Neuronal stem cell (in vitro differentiated cells): ENCODE data around the gene POLR3B.

Source experiments
- DNase-seq: peaks from one replicate; pipeline ENCODE4 v3.0.0-alpha.2; 2013; ENCODE audit warnings: low spot score
- H2AFZ ChIP-seq: one replicate; pipeline ENCODE4 v1.6.1; 2013; ENCODE audit warnings: mild to moderate bottlenecking, low read length, inconsistent platforms
- H2AK5ac ChIP-seq: 2 replicates; pipeline ENCODE4 v1.6.1; 2013; ENCODE audit warnings: low read depth, mild to moderate bottlenecking, inconsistent platforms, low read length, moderate library complexity, mixed read lengths
- H2BK120ac ChIP-seq: 2 replicates; pipeline ENCODE4 v1.6.1; 2013; ENCODE audit warnings: low read depth, mild to moderate bottlenecking, inconsistent platforms, low read length, moderate library complexity, mixed read lengths
- H2BK12ac ChIP-seq: one replicate; pipeline ENCODE4 v1.6.1; 2013; ENCODE audit warnings: low read length, inconsistent platforms
- H2BK15ac ChIP-seq: 2 replicates; pipeline ENCODE4 v1.6.1; 2013; ENCODE audit warnings: mild to moderate bottlenecking, low read length, inconsistent platforms, mixed read lengths
- H2BK5ac ChIP-seq: one replicate; pipeline ENCODE4 v1.6.1; 2013; ENCODE audit warnings: inconsistent platforms, mild to moderate bottlenecking, low read length, moderate library complexity
- H3K14ac ChIP-seq: one replicate; pipeline ENCODE4 v1.6.1; 2013; ENCODE audit warnings: low read length, inconsistent platforms
- H3K18ac ChIP-seq: 2 replicates; pipeline ENCODE4 v1.6.1; 2013; ENCODE audit warnings: low read length, inconsistent platforms
- H3K23ac ChIP-seq: 2 replicates; pipeline ENCODE4 v1.6.1; 2013; ENCODE audit warnings: low read depth, mild to moderate bottlenecking, mixed read lengths, low read length, inconsistent platforms; ENCODE audit not compliant: poor library complexity
- H3K27ac ChIP-seq: replicated peaks from 3 replicates; pipeline ENCODE4 v1.5.1; 2013; ENCODE audit warnings: low read length, inconsistent platforms
- H3K27me3 ChIP-seq, 3 experiments: 2 replicates each; pipeline ENCODE4 v1.6.1; 2013; ENCODE audit warnings: low read length in 3 of 3, mild to moderate bottlenecking in 2 of 3, inconsistent platforms in 1 of 3, low read depth in 1 of 3, mixed read lengths in 1 of 3, moderate library complexity in 1 of 3; ENCODE audit not compliant: control insufficient read depth in 3 of 3, insufficient read depth in 3 of 3
- H3K36me3 ChIP-seq, 2 donors: replicated peaks in 1 of 2; 2 replicates each; pipeline ENCODE4 v1.6.1; 2013; ENCODE audit warnings: low read length in 2 of 2; ENCODE audit not compliant: control insufficient read depth in 2 of 2, insufficient read depth in 2 of 2
- H3K4ac ChIP-seq: 2 replicates; pipeline ENCODE4 v1.6.1; 2013; ENCODE audit warnings: inconsistent platforms, mild to moderate bottlenecking, low read length, moderate library complexity
- H3K4me1 ChIP-seq, 2 donors: 1 replicate in 1 of 2; 2 replicates in 1 of 2; pipeline ENCODE4 v1.6.1; 2013; ENCODE audit warnings: low read length in 2 of 2, low read depth in 1 of 2; ENCODE audit not compliant: control insufficient read depth in 2 of 2, insufficient read depth in 1 of 2
- H3K4me2 ChIP-seq: one replicate; pipeline ENCODE4 v1.6.1; 2013; ENCODE audit warnings: mild to moderate bottlenecking, low read length, inconsistent platforms; ENCODE audit not compliant: insufficient read depth, poor library complexity, severe bottlenecking
- H3K4me3 ChIP-seq, 2 donors: 2 replicates each; pipeline ENCODE4 v1.5.1; 2013; ENCODE audit warnings: low read length in 2 of 2, mild to moderate bottlenecking in 2 of 2, inconsistent platforms in 1 of 2, moderate library complexity in 1 of 2
- H3K79me1 ChIP-seq: one replicate; pipeline ENCODE4 v1.6.1; 2013; ENCODE audit warnings: low read depth, mild to moderate bottlenecking, inconsistent platforms, low read length, moderate library complexity
- H3K9ac ChIP-seq: one replicate; pipeline ENCODE4 v1.6.1; 2013; ENCODE audit warnings: mild to moderate bottlenecking, low read depth, low read length, inconsistent platforms; ENCODE audit not compliant: poor library complexity
- H3K9me3 ChIP-seq, 2 donors: replicated peaks in 1 of 2; 2 replicates each; pipeline versions ENCODE3 to v1.6.1; 2013; ENCODE audit warnings: low read length in 2 of 2, mild to moderate bottlenecking in 2 of 2, inconsistent platforms in 1 of 2, low read depth in 1 of 2, mixed read lengths in 1 of 2, moderate library complexity in 1 of 2; ENCODE audit not compliant: control insufficient read depth in 2 of 2, insufficient read depth in 1 of 2
- H4K8ac ChIP-seq: one replicate; pipeline ENCODE4 v1.6.1; 2013; ENCODE audit warnings: low read depth, mild to moderate bottlenecking, inconsistent platforms, low read length, moderate library complexity
- H4K91ac ChIP-seq: one replicate; pipeline ENCODE4 v1.6.1; 2013; ENCODE audit warnings: low read length, low read depth, mild to moderate bottlenecking, inconsistent platforms; ENCODE audit not compliant: poor library complexity
- whole genome bisulfite sequencing, 2 donors: extraction: QIAGEN DNeasy Blood & Tissue Kit; methylation state at CpG; one replicate each; pipeline ENCODE4 v1.1.7; 2013; ENCODE audit warnings: missing lambda C conversion rate in 2 of 2, mixed read lengths in 1 of 2; ENCODE audit not compliant: insufficient read length in 2 of 2, insufficient replicate concordance in 1 of 2; ENCODE audit errors: extremely low coverage in 2 of 2; 5-methylcytosine and 5-hydroxymethylcytosine counted together

The POLR3B gene

DNA sequence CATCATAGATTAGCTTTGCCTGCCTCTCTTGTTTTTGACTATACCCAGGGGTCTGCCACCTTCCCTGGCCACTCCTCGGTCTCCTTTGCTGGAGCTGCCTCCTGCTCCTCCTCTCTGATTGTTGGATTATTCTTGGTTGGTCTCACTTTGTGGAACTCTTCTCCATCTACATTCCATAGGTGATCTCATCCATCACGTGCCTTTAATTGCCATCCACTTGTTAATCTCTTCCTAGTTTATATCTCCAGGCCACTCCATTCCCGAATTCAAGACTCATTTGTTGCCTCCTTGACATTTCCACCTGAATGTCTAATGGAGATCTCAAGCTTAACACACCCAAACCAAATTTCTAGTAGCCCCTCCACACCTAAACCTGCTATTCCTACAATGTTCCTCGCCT is 5.4 kb downstream of the POLR3B start:
- H3K4me3 ChIP-seq: no peak overlapping the region
- H4K91ac ChIP-seq: no peak overlapping the region
- no peak overlapping the region for H3K23ac ChIP-seq
- no peak overlapping the region for H3K18ac ChIP-seq
- H3K4me1 ChIP-seq: peaks cover 2 to 3% of the 10 kb centered on the region in 2 donors
- peaks cover 0 to 30% of the 10 kb centered on the region in 2 donors for H3K36me3 ChIP-seq
- H3K4me2 ChIP-seq: no peak overlapping the region
- H2AK5ac ChIP-seq: no peak overlapping the region
- no peak overlapping the region for H3K9ac ChIP-seq
- DNase-seq: no peak
- H2BK120ac ChIP-seq: no peak overlapping the region
- no peak overlapping the region for H2BK15ac ChIP-seq
- H3K27me3 ChIP-seq: no peaks in the 10 kb centered on the region
- no peak overlapping the region for H2AFZ ChIP-seq
- no peak overlapping the region for H2BK5ac ChIP-seq
- H3K4ac ChIP-seq: no peak overlapping the region
- H2BK12ac ChIP-seq: no peak overlapping the region
- H3K14ac ChIP-seq: no peak overlapping the region
- no peak overlapping the region for H4K8ac ChIP-seq
- peaks cover 7% of the 10 kb centered on the region for H3K79me1 ChIP-seq
- H3K9me3 ChIP-seq: no peaks in the 10 kb centered on the region
- H3K27ac ChIP-seq: no peak overlapping the region
- WGBS, 2 donors: no CpG with 5 or more reads among the region's 4 CpGs

DNA sequence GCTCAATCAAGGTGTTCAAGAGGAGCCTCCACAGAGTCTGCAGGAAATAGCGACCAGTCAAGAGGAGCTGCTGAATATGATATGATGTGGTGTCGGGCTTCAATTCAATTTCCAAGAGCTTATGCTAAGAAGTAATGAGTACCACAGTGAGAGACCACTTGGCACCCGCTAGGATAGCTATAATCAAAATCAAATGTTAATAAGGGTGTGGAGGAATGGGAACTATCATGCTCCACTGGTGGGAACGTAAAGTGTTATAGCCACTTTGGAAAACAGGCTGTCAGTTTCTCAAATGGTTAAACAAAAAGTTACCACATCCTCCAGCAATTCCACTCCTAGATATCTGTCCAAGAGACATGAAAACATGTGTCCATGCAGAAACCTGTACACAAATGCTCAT is 6.7 kb downstream of the POLR3B start:
- Histone ChIP-seq H3K23ac (no peak overlapping the region), H3K79me1 (peaks cover 5% of the 10 kb centered on the region), H3K36me3 (peaks cover 0 to 41% of the 10 kb centered on the region in 2 donors), H2BK12ac (no peak overlapping the region), H3K4me1 (no peaks in the 10 kb centered on the region), H3K4me3 (no peak overlapping the region), H3K27me3 (no peaks in the 10 kb centered on the region), H2AK5ac (no peak overlapping the region), H2AFZ (no peak overlapping the region), H2BK120ac (no peak overlapping the region), H2BK5ac (no peak overlapping the region), H3K27ac (no peak overlapping the region), H2BK15ac (no peak overlapping the region), H3K18ac (no peak overlapping the region), H4K91ac (no peak overlapping the region), H3K9ac (no peak overlapping the region), H3K9me3 (no peaks in the 10 kb centered on the region), H3K14ac (no peak overlapping the region), H3K4me2 (no peak overlapping the region), H3K4ac (no peak overlapping the region), H4K8ac (no peak overlapping the region)
- DNase-seq: no peak
- WGBS, 2 donors: no CpG with 5 or more reads among the region's 4 CpGs

DNA sequence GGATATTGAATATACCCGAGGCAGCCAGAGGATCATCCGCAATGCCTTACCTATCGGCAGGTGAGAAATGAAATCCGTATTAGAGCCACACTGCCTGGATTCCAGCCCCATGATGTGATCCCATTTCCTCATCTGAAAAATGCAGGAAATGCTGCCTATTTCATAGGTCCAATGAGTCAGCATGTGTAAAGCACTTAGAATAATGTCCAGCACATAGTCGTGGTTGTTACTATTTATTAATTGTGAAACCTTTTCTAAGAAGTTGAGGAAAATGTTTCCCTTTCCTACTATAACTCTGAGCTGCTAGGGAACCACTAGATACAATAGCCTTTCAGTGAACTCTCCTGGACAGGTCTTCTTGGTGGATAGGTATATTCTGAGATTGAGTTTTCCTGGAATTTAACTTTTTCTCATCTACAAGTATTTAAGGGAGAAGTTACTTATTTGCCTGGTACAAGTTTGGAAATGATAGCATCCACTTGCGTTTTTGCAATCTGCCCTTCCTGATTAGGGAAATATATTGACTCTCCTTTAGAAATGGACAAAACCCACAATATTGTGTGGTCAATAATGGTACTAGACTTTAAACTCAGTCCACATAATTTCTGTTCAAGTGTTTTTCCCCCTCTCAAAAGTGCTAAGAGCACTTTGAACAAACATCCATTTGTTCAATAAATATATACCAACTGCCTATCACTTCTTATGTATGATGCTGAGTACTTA is 12.2 kb downstream of the POLR3B start:
- no peak overlapping the region for H3K4me2 ChIP-seq
- H3K18ac ChIP-seq: no peak overlapping the region
- WGBS, 2 donors: no CpG with 5 or more reads among the region's 6 CpGs
- H4K91ac ChIP-seq: no peak overlapping the region
- H3K23ac ChIP-seq: no peak overlapping the region
- H3K9me3 ChIP-seq: no peaks in the 10 kb centered on the region
- H3K4me3 ChIP-seq: no peak overlapping the region
- no peak overlapping the region for H4K8ac ChIP-seq
- no peaks in the 10 kb centered on the region for H3K27me3 ChIP-seq
- no peaks in the 10 kb centered on the region for H3K4me1 ChIP-seq
- no peak overlapping the region for H2BK15ac ChIP-seq
- no peak overlapping the region for H3K14ac ChIP-seq
- DNase-seq: no peak
- no peak overlapping the region for H3K9ac ChIP-seq
- H2BK12ac ChIP-seq: no peak overlapping the region
- H2AK5ac ChIP-seq: no peak overlapping the region
- H2BK120ac ChIP-seq: no peak overlapping the region
- no peak overlapping the region for H3K4ac ChIP-seq
- no peak overlapping the region for H3K27ac ChIP-seq
- no peak overlapping the region for H2BK5ac ChIP-seq
- no peaks in the 10 kb centered on the region for H3K79me1 ChIP-seq
- H2AFZ ChIP-seq: no peak overlapping the region
- peaks cover 0 to 63% of the 10 kb centered on the region in 2 donors for H3K36me3 ChIP-seq

DNA sequence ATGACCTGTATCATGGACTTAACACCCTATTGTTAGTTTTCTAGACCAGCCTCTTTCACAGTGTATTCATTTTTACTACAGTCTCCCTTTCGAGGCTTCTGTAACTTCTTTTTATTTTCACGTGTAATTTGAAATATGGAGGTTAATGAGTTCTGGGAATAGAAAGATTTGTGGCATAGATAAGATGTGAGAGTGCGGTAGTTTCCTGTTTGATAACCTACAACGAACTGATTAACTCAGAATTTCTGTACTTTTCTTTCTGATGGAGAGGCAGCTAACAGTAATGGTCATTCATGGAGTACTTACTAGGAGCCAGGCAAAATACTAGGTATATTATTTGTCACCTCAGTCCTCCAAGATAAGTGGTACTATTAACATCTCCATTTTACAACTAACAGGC is 21.2 kb downstream of the POLR3B start:
- no peak overlapping the region for H4K8ac ChIP-seq
- no CpG with 5 or more reads among the region's 4 CpGs for WGBS, 2 donors
- DNase-seq: no peak

More for the DNA sequence above, 21.2 kb downstream of the POLR3B start:
- no peak overlapping the region for H2BK120ac ChIP-seq
- no peak overlapping the region for H3K23ac ChIP-seq
- H3K4me2 ChIP-seq: no peak overlapping the region
- H3K36me3 ChIP-seq: peaks cover 0 to 80% of the 10 kb centered on the region in 2 donors
- H2AK5ac ChIP-seq: no peak overlapping the region
- no peaks in the 10 kb centered on the region for H3K27me3 ChIP-seq
- H2BK12ac ChIP-seq: no peak overlapping the region
- H3K79me1 ChIP-seq: no peaks in the 10 kb centered on the region
- H2BK5ac ChIP-seq: no peak overlapping the region
- no peak overlapping the region for H3K27ac ChIP-seq
- H3K9me3 ChIP-seq: peaks cover 0 to 43% of the 10 kb centered on the region in 2 donors
- no peak overlapping the region for H3K14ac ChIP-seq
- H2BK15ac ChIP-seq: no peak overlapping the region
- H3K18ac ChIP-seq: no peak overlapping the region
- no peak overlapping the region for H3K4ac ChIP-seq
- H2AFZ ChIP-seq: no peak overlapping the region
- no peak overlapping the region for H3K4me3 ChIP-seq
- no peak overlapping the region for H3K9ac ChIP-seq
- H4K91ac ChIP-seq: no peak overlapping the region
- no peaks in the 10 kb centered on the region for H3K4me1 ChIP-seq
